MG63 (cell line): Measurements from ENCODE around the gene TP53I13. TPM values are rescaled to one million over a fixed set of nuclear protein-coding genes. Genes with fewer than 3 reads are reported as not detected.

Experiments used
- DNase-seq: peaks from one replicate; pipeline ENCODE4 v3.0.0-alpha.2; 2020
- H3K27me3 ChIP-seq: fragments of 250-450 bp; sonication (Bioruptor Pico); 2 replicates; pipeline ENCODE4 v1.5.1; 2020; ENCODE audit warnings: mild to moderate bottlenecking, moderate library complexity
- H3K36me3 ChIP-seq: fragments of 250-450 bp; sonication (Bioruptor Pico); 2 replicates; pipeline ENCODE4 v1.5.1; 2020; ENCODE audit warnings: mild to moderate bottlenecking, moderate library complexity
- H3K4me3 ChIP-seq: fragments of 250-450 bp; sonication (Bioruptor Pico); 2 replicates; pipeline ENCODE4 v1.5.1; 2020; ENCODE audit warnings: mild to moderate bottlenecking, moderate library complexity
- H3K9me3 ChIP-seq: fragments of 250-450 bp; sonication (Bioruptor Pico); 2 replicates; pipeline ENCODE4 v1.5.1; 2020; ENCODE audit warnings: mild to moderate bottlenecking, moderate library complexity
- total RNA-seq: library from RNA; depleted of rRNA; stranded (reverse); fragments of >200 nt; shearing (Covaris generic); gene quantifications from 2 replicates; pipeline ENCODE4 v1.2.3, GENCODE V29; 2014; ENCODE audit warnings: low replicate concordance

Gene TP53I13
- total RNA-seq, 1 experiment from 2014 or later = 48.8 TPM

- DNase-seq = no peak
- Histone ChIP-seq H3K4me3 (no peak overlapping the region; the same call in 1 of the 2 replicates), H3K9me3 (no peaks in the 10 kb centered on the region), H3K36me3 (peaks cover 25% of the 10 kb centered on the region), H3K27me3 (no peaks in the 10 kb centered on the region)
These were observed 18.4 kb downstream of the TP53I13 start for GRCh38 chr17:29586676-29587469.

- DNase-seq = no peak
- H3K4me3 ChIP-seq = peak overlapping the region; percentile 94
These were observed 19.1 kb downstream of the TP53I13 start for GRCh38 chr17:29587591-29587990.

GRCh38 chr17:29588017-29588561, 19.6 kb downstream of the TP53I13 start:
- Histone ChIP-seq H3K27me3 (no peaks in the 10 kb centered on the region), H3K4me3 (peak overlapping the region; percentile 94), H3K36me3 (peaks cover 18% of the 10 kb centered on the region; the same call in 1 of the 2 replicates), H3K9me3 (no peaks in the 10 kb centered on the region)
- no peak for DNase-seq

More at GRCh38 chr17:29587591-29587990, 19.1 kb downstream of the TP53I13 start:
- H3K9me3 ChIP-seq = no peaks in the 10 kb centered on the region
- H3K27me3 ChIP-seq = no peaks in the 10 kb centered on the region
- H3K36me3 ChIP-seq = peaks cover 18% of the 10 kb centered on the region; the same call in 1 of the 2 replicates

- Histone ChIP-seq H3K4me3 (peak overlapping the region; percentile 94), H3K27me3 (no peaks in the 10 kb centered on the region), H3K36me3 (peaks cover 12% of the 10 kb centered on the region; the same call in 1 of the 2 replicates), H3K9me3 (no peaks in the 10 kb centered on the region)
- DNase-seq = peak; percentile 41
These were observed 20.3 kb downstream of the TP53I13 start for GRCh38 chr17:29588562-29589411.

GRCh38 chr17:29589524-29590410, 21.3 kb downstream of the TP53I13 start, which contains the start of gene GIT1:
TSS of gene GIT1 (minus strand) at chr17:29589648. CDS start at chr17:29589378, 270 bp downstream.
- Histone ChIP-seq H3K9me3 (no peaks in the 10 kb centered on the region), H3K36me3 (0 out of 2 replicates have a peak, but pooled peaks cover 9% of the 10 kb centered on the region), H3K27me3 (no peaks in the 10 kb centered on the region), H3K4me3 (peak within 1 kb of the TSS; percentile 94)
- peak; percentile 91 for DNase-seq

GRCh38 chr17:29590411-29591145, 22.1 kb downstream of the TP53I13 start:
- DNase-seq = peak; percentile 75
- Histone ChIP-seq H3K27me3 (no peaks in the 10 kb centered on the region), H3K9me3 (no peaks in the 10 kb centered on the region), H3K36me3 (0 out of 2 replicates have a peak, but pooled peaks cover 7% of the 10 kb centered on the region), H3K4me3 (peak overlapping the region; percentile 61)

DNA sequence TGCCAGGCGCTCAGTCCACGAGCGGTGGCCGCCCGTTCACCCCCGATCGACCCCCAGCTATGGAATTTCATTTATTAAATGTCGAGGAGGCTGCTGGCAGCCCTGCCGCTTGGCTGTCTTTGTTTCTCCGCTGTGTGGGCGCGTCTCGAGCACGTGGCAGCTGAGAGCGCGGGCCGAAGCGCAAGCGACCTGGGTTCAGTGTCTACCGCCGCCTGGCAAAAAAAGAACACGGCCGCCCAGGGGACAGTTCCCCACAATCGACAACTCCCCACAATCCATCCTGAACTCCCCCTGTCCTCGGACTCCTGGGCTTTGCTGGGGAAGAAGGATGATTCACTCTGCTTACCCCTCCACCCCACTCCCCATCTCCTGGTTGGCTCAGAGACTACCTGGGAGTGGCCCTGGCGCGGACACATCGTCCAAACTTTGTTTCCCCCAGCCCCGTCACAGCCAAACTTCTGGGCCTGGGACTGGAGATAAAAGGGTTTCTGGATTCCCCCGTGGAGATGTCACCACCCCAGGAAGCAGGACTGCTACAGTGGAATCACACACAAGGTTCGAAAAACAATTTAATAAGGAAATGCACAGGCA, 22.7 kb downstream of the TP53I13 start:
- Histone ChIP-seq H3K4me3 (peak overlapping the region; percentile 61), H3K36me3 (0 out of 2 replicates have a peak, but pooled peaks cover 3% of the 10 kb centered on the region), H3K27me3 (no peaks in the 10 kb centered on the region), H3K9me3 (no peaks in the 10 kb centered on the region)
- DNase-seq = peak; percentile 88

- H3K36me3 ChIP-seq = 0 out of 2 replicates have a peak, but pooled peaks cover 3% of the 10 kb centered on the region
- DNase-seq = peak; percentile 95
- no peaks in the 10 kb centered on the region for H3K9me3 ChIP-seq
- no peaks in the 10 kb centered on the region for H3K27me3 ChIP-seq
- peak overlapping the region; percentile 61 for H3K4me3 ChIP-seq
These were observed 23.5 kb downstream of the TP53I13 start for GRCh38 chr17:29591737-29592608.

DNA sequence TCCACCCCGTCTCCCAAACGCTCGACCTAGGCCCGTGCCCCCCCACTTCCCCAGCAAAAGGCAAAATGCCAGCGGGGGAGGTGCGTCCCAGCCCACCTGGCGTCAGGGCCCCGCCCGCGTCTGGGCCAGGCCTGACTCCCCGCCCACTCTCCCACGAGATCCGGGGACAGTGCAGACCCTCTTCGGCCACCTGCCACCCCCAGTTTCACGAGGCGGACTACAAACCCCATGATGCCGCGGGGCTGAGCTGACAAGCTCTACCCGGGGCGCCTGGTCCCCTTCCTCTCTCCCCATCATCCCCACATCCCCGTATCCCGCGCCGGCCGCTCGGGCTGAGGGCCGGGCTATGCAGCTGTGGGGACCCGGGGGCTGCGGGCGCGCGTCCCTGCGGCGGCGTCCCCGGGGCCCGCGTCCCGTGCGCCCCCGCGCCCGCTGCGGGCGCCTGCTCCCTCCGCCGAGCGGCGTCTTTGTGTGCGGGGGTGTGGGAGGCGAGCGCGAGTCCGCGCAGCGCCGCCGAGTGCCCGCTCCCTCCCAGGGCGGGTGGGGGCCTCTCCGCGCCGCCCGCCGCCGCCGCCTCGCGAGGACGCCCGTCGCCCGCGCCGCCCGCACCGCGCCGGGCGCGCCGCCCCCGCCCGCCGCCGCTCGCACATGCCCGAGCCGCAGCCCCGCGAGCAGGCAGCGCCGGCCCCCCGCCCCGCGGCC, 24.5 kb downstream of the TP53I13 start, which contains the start of gene ANKRD13B:
ANKRD13B (plus strand) TSS at position 283 of the 702 bp plus-strand sequence. CDS start 490 bp downstream, outside the sequence.
- no peaks in the 10 kb centered on the region for H3K36me3 ChIP-seq
- peak; percentile 64 for DNase-seq
- H3K4me3 ChIP-seq = peak within 1 kb of the TSS; percentile 61
- H3K9me3 ChIP-seq = no peaks in the 10 kb centered on the region
- no peaks in the 10 kb centered on the region for H3K27me3 ChIP-seq

- no peaks in the 10 kb centered on the region for H3K9me3 ChIP-seq
- H3K27me3 ChIP-seq = no peaks in the 10 kb centered on the region
- DNase-seq = peak; percentile 47
- H3K4me3 ChIP-seq = peak overlapping the region; percentile 61
- no peaks in the 10 kb centered on the region for H3K36me3 ChIP-seq
These were observed 25.4 kb downstream of the TP53I13 start for GRCh38 chr17:29593591-29594518.

DNA sequence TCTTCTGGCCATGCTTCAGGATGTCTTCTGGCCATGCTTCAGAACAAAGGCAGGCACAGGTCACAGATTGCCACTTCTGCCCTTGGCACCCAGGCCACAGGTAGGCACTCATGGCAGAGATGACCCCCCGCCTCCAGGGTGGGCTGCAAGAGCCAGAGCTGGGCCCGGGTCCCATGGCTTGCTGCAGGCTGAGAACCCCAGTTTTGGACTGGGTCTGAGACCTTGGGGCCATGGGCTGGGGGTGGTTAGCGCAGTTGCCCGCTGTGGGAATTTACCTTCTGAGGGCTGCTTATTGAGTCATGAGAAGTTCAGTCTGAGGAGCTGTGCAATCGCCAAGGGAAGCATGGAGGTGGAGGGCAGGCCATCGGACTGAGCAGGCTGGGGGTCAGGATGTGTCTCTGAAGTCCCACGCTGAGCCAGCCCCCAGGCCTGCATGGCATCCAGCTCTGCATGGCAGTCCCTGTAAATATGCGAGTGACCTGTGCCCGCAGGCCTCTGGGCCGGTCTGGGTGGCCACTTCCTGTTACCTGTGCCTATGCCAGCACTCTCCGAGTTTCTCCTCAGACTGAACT, 26.1 kb downstream of the TP53I13 start:
- H3K27me3 ChIP-seq = no peaks in the 10 kb centered on the region
- no peak for DNase-seq
- H3K4me3 ChIP-seq = peak overlapping the region; percentile 61
- no peaks in the 10 kb centered on the region for H3K36me3 ChIP-seq
- H3K9me3 ChIP-seq = no peaks in the 10 kb centered on the region
